Stimulated activated CD4-positive, alpha-beta T cell treated with anti-CD3 and anti-CD28 coated beads, Interleukin-4, amount 100 ng/mL, for 48 hours (primary cell): ENCODE measurements around the gene SYDE1.

Source experiments
- DNase-seq, 2 donors: peaks; one replicate each; pipeline ENCODE4 v3.0.0-alpha.2; 2020; ENCODE audit warnings: low read depth in 2 of 2

The SYDE1 gene

GRCh38 chr19:15108145-15108844 lies 1.1 kb downstream of the SYDE1 start:
- DNase-seq: no peak

DNA sequence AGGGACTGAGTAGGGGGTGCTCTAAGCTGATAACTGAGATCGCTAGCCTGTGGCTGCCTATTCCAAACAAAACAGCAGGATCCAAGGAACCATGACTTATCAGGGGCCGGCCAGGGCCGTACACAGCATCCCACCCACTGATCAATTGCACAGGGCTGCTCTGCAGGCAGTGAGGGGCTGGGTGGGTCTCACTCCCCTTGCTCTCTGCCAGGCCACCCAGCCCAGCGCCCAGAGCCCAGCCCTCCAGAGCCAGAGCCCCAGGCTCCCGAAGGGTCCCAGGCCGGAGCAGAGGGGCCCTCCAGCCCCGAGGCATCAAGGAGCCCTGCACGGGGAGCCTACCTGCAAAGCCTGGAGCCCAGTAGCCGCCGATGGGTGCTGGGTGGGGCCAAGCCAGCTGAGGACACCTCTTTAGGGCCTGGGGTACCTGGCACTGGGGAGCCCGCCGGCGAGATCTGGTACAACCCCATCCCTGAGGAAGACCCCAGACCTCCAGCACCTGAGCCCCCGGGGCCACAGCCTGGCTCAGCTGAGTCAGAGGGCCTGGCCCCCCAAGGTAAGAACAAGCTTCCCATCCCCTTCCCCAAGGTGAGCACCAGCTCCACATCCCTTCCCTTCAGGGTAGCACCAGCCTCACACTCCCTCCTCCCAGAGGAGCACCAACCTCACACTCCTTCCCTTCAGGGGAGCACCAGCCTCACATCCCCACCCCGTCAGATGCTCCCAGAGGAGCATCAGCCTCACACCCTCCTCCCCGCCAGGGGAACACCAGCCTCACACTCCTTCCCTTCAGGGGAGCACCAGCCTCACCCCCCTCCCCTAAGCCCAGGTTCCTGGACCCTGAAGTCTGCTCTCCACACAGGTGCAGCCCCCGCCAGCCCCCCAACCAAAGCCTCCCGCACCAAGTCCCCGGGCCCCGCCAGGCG lies 1.9 kb downstream of the SYDE1 start:
- DNase-seq: no peak

- DNase-seq: no peak
Measured at GRCh38 chr19:15109768-15110417, 2.7 kb downstream of the SYDE1 start.

DNA sequence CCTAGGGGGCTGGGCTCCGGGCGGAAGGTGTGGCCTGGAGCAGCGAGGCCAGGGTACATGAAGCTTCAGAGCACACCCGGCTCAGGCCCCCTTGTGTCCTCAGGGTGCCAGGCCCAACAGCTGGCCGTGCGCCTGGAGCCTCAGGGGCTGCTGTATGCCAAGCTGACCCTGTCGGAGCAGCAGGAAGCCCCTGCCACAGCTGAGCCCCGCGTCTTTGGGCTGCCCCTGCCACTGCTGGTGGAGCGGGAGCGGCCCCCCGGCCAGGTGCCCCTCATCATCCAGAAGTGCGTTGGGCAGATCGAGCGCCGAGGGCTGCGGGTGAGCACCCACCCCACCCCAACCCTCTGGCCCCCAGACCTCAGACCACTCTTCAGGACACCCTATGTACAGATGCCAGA lies 3.2 kb downstream of the SYDE1 start:
- DNase-seq: no peak

DNA sequence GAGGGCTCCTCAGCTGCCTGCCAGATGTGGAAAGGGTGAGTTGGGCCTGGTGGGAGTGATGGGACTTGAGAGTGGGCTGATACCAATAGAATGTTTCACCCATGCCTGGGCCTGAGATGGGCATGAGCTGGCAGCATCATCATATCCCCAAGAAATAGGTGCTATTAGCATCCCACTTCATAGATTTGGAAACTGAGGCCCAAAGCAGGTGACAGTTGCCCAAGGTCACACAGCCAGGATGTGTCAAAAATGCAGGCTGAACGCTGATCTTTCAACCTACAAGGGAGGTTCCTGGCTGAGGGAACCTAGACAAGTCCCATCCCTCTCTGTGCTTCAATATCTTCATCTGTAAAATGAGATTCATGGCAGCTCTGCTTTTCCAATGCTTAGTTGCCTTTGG lies 4.6 kb downstream of the SYDE1 start:
- no peak for DNase-seq

DNA sequence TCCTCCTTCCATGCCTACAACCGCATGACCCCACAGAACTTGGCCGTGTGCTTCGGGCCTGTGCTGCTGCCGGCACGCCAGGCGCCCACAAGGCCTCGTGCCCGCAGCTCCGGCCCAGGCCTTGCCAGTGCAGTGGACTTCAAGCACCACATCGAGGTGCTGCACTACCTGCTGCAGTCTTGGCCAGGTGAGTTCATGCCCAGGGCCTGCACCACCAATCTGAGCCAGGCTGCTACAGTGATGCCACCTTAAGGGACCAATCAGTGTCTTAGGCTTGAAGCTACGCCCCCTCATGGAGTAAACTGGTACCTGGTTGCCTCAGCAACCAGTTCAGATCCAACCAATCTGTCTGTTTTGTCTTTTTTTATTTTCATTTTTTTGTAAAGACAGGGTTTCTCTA lies 5.2 kb downstream of the SYDE1 start:
- no peak for DNase-seq

GRCh38 chr19:15113245-15114152 lies 6.3 kb downstream of the SYDE1 start:
- no peak for DNase-seq

DNA sequence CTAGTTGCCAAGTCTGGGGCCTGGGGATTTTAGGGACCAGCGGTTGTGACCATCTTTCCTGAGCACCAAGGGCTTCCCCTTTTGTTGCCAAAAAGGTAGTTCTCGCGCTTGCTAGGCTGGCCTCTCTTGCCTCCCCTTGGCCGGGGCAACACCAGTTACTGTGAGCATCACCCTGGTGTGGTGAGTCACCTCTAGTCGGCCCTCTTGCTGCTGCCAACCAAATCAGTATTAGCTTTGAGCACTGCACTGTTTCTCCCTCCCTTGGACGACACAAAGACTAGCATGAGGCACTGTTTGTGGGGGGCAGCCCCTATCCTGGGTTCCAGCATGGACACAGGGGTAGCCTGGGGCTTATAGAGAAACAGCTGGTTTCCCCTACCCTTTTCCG lies 6.9 kb downstream of the SYDE1 start:
- no peak for DNase-seq

DNA sequence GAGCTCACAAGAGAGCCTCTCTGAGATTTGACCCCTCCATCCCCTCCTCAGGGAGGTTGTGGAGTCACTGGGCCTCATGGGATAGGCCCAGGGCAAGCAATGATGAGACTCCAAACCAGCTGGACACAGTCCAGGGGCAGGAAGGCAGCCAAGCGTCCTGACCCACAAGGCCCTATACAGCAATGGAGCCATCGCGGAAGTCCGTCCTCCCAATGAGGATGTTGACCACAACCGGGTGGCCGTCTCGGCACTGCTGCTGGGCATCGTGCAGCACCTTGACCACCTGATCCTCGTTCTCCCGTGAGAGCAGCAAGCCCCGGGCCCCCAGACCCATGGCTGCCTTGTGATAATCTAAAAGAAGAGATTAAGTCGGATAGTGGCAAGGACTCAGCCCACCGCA lies 7.9 kb downstream of the SYDE1 start:
- no peak for DNase-seq

DNA sequence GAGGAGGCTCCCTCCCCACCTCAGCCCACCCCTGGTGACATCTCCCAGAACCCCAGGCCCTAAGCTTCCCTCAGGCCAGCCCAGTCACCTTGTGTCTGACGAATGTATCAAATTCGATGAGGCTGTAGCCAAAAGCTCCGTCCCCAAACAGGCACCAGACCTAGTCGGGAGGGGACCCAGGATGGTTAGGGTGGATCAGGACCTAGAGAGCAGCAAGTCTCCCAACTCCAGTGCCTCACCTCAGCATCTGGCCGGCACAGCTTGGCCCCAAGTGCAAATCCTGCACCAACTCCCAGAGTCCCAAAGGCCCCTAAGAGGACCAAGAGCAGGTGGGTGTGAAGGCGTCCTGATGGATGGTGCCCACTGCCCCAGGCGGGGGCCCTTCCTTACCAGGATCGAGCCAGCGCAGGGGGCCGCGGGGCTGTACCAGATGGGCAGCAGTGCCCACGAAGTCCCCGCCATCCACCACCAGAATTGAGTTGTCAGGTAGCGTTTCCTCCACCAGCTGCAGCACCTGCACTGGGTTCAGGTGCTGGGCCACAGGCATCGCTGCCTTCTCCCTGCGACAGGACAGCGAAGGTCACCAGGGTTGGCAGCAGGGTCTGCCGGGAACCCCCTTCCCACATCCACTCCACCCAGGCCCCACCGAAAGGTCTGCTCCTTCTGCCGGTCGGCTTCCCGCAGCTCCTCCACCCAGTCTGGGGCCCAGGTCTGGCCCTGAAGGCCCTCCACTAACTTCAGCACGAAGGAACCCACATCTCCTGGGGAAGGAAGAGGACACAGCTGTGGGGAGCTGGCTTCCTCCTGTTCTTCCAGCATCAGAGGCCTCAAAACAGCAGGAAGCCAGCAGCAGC lies 8.8 kb downstream of the SYDE1 start:
- no peak for DNase-seq

DNA sequence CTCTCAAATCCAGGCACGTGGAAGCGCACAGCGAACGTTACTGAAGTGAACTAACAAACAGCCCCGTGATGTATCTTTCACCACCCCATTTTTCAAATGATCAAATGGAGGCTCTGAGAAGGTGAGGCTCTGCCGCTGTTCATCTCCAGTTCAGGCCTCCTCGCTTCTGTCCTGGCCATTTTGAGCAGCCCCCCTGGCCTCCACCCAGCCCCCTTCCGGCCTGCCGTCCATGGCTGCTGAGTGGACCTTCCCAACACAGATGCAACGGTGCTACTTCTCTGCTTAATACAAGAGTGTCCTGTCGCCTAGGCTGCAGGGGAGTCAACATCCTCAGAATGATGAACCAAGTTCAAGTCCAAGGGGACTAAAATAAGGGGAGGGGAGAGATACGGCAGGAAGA lies 9.7 kb downstream of the SYDE1 start:
- DNase-seq: no peak

DNA sequence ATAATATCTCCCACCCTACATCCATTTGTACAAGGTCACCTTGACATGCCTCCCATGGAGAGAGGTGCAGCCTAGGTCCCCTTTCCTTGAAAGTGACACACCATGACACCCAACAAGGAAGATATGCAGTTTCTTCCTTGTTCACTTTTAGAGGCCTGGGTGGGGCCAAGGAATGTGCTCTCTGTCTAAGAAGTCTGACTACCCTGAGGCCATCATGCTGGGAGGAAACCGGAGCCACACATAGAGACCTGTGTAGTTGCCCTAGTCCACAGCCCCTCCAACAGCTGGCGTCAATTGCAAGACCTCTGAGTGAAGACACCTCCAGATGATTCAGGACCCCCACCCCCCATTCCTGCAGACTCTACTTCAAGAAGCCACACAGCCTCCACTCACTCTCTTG lies 11.0 kb downstream of the SYDE1 start:
- no peak for DNase-seq

GRCh38 chr19:15118789-15119494 lies 11.7 kb downstream of the SYDE1 start:
- no peak for DNase-seq

DNA sequence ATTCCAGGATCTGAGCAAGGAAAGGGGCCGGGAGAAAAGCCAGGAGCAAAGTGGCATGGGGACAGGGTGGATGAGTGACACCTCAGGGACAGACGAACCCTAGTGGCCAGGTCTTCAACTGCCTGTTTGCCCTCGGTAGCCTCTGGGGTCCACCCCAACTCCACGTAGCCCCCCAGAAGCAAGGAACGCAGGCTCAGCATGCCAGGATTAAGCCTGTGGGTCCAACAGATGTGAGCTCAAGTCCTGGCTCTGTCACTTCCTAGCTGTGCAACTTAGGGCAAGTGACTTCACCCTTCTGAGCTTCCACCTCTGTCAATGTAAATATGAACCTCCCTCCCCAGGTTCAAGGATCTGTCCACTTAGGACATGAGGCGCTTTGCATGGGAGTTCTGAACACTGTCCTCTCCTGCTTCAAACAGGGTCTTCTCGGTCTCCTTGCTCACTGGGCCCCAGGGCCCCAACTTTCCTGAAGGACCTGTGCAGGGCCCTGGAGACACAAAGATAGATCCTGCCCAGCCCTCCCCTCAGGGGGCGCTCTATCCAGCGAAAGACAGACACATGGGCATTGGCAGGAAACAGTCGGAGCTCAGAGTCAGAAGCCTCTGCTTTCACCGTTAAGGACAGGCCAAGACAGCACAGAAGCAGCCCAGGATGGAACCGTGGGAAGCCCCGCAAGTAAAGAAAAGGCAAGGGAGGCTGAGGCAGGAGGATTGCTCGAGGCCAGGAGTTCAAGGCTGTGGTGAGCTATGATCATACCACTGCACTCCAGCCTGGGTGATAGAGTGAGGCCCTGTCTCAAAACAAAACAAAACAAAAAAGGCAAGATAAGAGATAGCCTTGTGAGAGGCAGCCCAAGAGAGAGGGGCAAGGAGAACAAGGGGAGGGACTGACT lies 13.2 kb downstream of the SYDE1 start:
- no peak for DNase-seq

DNA sequence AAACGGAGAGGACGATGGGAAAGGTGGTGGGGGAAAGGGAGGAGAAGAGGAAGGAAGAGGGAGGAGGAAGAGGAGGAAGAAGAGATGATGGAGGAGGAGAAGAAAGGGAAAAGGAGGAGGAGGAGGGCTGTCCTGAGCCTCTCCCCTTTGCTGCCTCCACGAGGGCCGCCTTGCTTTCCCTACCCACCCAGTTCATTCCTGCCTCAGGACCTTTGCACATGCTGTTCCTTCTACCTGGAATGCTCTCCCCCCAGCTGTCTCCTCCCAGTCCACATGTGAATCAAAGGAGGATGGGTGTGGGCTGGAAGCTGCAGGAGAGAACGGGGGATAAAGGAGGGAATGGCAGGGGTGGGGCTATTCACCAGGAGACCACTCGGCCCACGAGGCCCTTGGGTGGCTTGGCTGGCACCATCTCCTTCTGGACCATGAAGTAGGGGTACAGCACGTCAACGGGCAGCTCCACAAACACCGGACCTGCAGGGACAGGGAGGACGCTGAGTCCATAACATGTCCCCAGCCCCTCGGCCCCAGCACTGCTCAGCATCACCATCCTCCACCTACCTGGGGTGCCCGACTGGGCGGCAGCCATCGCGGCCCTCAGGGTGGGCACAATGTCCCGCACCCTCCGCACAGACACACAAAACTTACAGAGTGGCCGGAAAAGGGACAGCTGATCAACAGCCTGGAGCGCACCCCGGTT lies 15.3 kb downstream of the SYDE1 start:
- DNase-seq: no peak

DNA sequence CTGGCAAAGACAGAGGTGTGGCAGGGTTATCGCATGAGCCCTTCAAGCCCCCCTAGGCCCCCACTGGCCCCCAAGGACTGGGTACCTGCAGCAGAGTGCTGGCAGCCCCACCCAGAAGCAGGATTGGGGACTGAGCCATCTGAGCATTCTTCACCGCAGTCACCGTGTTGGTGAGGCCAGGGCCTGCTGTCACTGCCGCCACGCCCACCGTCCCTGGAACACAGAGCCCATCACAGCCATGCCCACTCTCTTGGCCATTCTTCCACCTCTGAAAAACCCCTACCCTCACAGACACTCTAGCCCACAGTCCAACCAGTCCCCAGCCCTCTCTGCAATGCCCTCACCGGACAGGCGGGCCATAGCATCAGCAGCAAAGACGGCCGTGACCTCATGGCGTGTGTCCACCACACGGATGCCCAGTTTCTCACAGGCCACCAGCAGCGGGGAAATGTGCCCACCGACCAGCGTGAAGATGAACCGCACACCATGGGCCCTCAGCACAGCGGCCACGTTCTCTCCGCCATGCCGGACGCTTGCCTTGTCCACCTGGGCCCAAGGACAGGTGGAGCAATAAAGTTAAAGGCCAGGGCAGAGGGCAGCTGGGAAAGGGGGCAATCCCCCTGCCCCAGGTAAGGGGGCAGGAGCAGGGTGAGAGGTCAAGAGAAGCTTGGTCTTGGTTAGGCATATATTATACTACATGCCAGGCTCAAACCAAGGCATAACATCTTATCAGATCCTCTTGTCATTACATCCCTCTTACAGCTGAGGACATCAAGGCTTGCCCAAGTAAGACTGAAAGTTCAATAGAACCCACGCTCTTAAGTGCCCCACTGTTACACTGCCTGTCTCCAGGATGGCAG lies 16.1 kb downstream of the SYDE1 start:
- DNase-seq: no peak

DNA sequence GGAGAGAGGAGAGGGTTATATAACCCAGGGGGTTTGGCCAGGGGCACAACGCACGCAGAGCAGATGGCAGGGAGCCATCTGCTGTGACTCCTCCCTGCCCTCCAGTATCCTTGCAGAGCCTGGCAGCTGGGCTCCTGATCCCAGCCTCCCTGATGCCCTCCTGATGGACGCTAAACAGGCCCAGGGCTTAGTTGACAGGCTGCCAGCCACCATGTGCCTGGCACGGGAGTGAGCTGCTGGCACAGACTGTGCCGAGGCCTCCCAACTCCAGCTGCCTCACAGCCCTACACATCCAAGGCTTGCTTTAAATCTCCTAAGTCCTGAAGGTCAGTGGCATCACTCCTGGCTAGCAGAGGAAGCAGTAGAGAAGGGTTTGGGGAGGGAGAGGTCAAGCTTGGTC lies 16.7 kb downstream of the SYDE1 start:
- no peak for DNase-seq
